K562 (cell line): ENCODE data around the gene COPE. TPM values are rescaled to one million over a fixed set of nuclear protein-coding genes. Genes with fewer than 3 reads are reported as not detected.

ENCODE experiments used
- ATAC-seq: fragments of 200-7000 bp; cut with Tn5 transposase; 3 replicates; pipeline ENCODE4 v1.9.1; 2020; ENCODE audit warnings: moderate library complexity
- BruUV-seq: library from RNA; stranded (reverse); fragments of 400-500 nt; replicated peaks from 2 replicates; lab custom pipeline; 2021; lab: Mats Ljungman, UMichigan
- CTCF ChIA-PET: fragments of 300-600 bp; formaldehyde crosslinking; extraction: SDS; loops from one replicate; lab custom pipeline; 2021; ENCODE audit warnings: low intra/inter-chr PET ratio; lab: Yijun Ruan, JAX
- POLR2A ChIA-PET: fragments of 300-600, 350-650 bp; sonication (Branson Sonifier 250); formaldehyde crosslinking; extraction: SDS; loops from one replicate; lab custom pipeline; 2021; ENCODE audit warnings: antibody characterized with exemption, inconsistent platforms; lab: Yijun Ruan, JAX
- DNase-seq, 4 experiments: peaks; one replicate each; pipeline versions ENCODE4 v3.0.0 to v3.0.0-alpha.2; 2011 to 2018; ENCODE audit warnings: low spot score in 3 of 4, mixed read lengths in 3 of 4; ENCODE audit errors: extremely low read depth in 1 of 4
- FAIRE-seq: peaks from 2 replicates; lab custom pipeline; 2011; peaks lifted over from hg19 to GRCh38; lab: Jason Lieb, UNC
- H2AFZ ChIP-seq: 2 replicates; pipeline ENCODE4 v1.6.0; 2011; ENCODE audit warnings: low read depth, low read length, control low read depth, inconsistent platforms
- H3K27ac ChIP-seq: fragments of 200-600 bp; 3 replicates; pipeline ENCODE4 v1.8.0; 2011; ENCODE audit warnings: low read depth, mild to moderate bottlenecking, control low read depth, inconsistent platforms, low read length, moderate library complexity, mixed read lengths; ENCODE audit errors: extremely low read depth
- H3K27me3 ChIP-seq, 2 experiments: fragments of 300-600 bp in 1 of 2; 2 replicates in 1 of 2; 3 replicates in 1 of 2; pipeline versions ENCODE4 v1.6.0 to v1.8.0; 2011; ENCODE audit warnings: inconsistent platforms in 2 of 2, low read length in 2 of 2, mild to moderate bottlenecking in 1 of 2, mixed read lengths in 1 of 2, moderate library complexity in 1 of 2; ENCODE audit not compliant: control insufficient read depth in 2 of 2, insufficient read depth in 2 of 2
- H3K36me3 ChIP-seq: fragments of 300-600 bp; 3 replicates; pipeline ENCODE4 v1.8.0; 2011; ENCODE audit warnings: mild to moderate bottlenecking, low read length, inconsistent platforms; ENCODE audit not compliant: control insufficient read depth, insufficient read depth
- H3K4me1 ChIP-seq, 2 experiments: fragments of 200-600 bp in 1 of 2; replicated peaks in 1 of 2; 2 replicates in 1 of 2; 3 replicates in 1 of 2; pipeline versions ENCODE4 v1.5.1 to v1.8.0; 2011; ENCODE audit warnings: inconsistent platforms in 2 of 2, low read length in 2 of 2, mild to moderate bottlenecking in 1 of 2, mixed read lengths in 1 of 2, moderate library complexity in 1 of 2; ENCODE audit not compliant: control insufficient read depth in 2 of 2, insufficient read depth in 2 of 2
- H3K4me2 ChIP-seq: 2 replicates; pipeline ENCODE4 v1.6.1; 2011; ENCODE audit warnings: low read length, control low read depth, inconsistent platforms, mixed read lengths; ENCODE audit not compliant: insufficient read depth
- H3K4me3 ChIP-seq: fragments of 200-600 bp; sonication (generic), shearing (Covaris generic); 2 replicates; pipeline ENCODE4 v1.5.1; 2016; ENCODE audit warnings: control low read depth, inconsistent platforms
- H3K79me2 ChIP-seq: fragments of 200-600 bp; 3 replicates; pipeline ENCODE4 v1.8.0; 2011; ENCODE audit warnings: low read length, inconsistent platforms; ENCODE audit not compliant: control insufficient read depth, insufficient read depth
- H3K9ac ChIP-seq, 2 experiments: 2 replicates each; pipeline versions ENCODE4 v1.6.0 to v1.6.1; 2011; ENCODE audit warnings: low read depth in 2 of 2, low read length in 2 of 2, control low read depth in 1 of 2, inconsistent platforms in 1 of 2, mild to moderate bottlenecking in 1 of 2, mixed read lengths in 1 of 2; ENCODE audit not compliant: insufficient read depth in 1 of 2
- H3K9me1 ChIP-seq: one replicate; pipeline ENCODE4 v1.6.0; 2011; ENCODE audit warnings: inconsistent platforms, mild to moderate bottlenecking, low read length, moderate library complexity; ENCODE audit not compliant: control insufficient read depth, insufficient read depth
- H3K9me3 ChIP-seq: replicated peaks from 2 replicates; pipeline ENCODE4 v1.5.1; 2011; ENCODE audit warnings: low read depth, low read length, inconsistent platforms; ENCODE audit not compliant: control insufficient read depth, insufficient read depth
- H4K20me1 ChIP-seq: replicated peaks from 2 replicates; pipeline ENCODE4 v1.6.1; 2011; ENCODE audit warnings: low read length, inconsistent platforms, mixed read lengths; ENCODE audit not compliant: control insufficient read depth, insufficient read depth
- HNRNPUL1 ChIP-seq: fragments of 200-400 bp; formaldehyde crosslinking; IDR thresholded peaks from 2 replicates; pipeline ENCODE4 v1.6.1; 2017; ENCODE audit warnings: low read length
- POLR2B ChIP-seq: fragments of 450-650 bp; IDR thresholded peaks from 2 replicates; pipeline ENCODE4 v1.6.1; 2018; ENCODE audit warnings: low read depth; ENCODE audit not compliant: partially characterized antibody
- ZNF121 ChIP-seq: sonication (generic); formaldehyde crosslinking; conservative IDR thresholded peaks from 2 replicates; pipeline ENCODE4 v1.8.0; 2022; ENCODE audit warnings: missing genetic modification reagents
- WGBS: fragments of 100-300 bp; shearing (Covaris generic); methylation state at CpG from one replicate; pipeline ENCODE4 v1.1.6; 2016; ENCODE audit warnings: low coverage, mixed read lengths; ENCODE audit not compliant: insufficient coverage; ENCODE audit errors: missing lambda C conversion rate; 5-methylcytosine and 5-hydroxymethylcytosine counted together
- in situ Hi-C: fragments of 300-500 bp; cut with MboI; formaldehyde crosslinking; loops from 4 replicates; pipeline ENCODE4 v1.15.0; 2018; ENCODE audit warnings: inconsistent platforms, mixed read lengths
- intact Hi-C: fragments of 100-400 bp; cut with micrococcal nuclease; formaldehyde crosslinking; loops from 2 replicates; pipeline ENCODE4 v1.14.2; 2022
- polyA plus RNA-seq, 8 experiments: library from polyadenylated mRNA; depleted of rRNA in 4 of 8; stranded (reverse) in 5 of 8; unstranded in 3 of 8; fragments of >200 nt; fragmentation: Nextera tagmentation in 2 of 8; fragmentation: Illumina TruSeq in 1 of 8; extraction: Ambion mirVana in 2 of 8; extraction: Trizol in 1 of 8; gene quantifications; 2 replicates each; pipeline versions ENCODE4 v1.2.1 to v1.2.3, GENCODE V29; 2011 to 2014; ENCODE audit warnings: inconsistent platforms in 1 of 8, missing spikeins in 1 of 8
- total RNA-seq, 7 experiments: library from RNA; depleted of rRNA in 6 of 7; stranded (reverse); fragments of >200 nt in 6 of 7; fragmentation: Illumina TruSeq in 2 of 7; extraction: Trizol in 2 of 7; gene quantifications; 2 replicates each; pipeline versions ENCODE4 v1.2.1 to v1.2.3, GENCODE V29; 2011 to 2021; ENCODE audit warnings: low replicate concordance in 1 of 7
- TF ChIP-seq, protein P1 (sequence below), 2 experiments: fragments of 200-800 bp in 1 of 2; sonication (Bioruptor generic) in 1 of 2; sonication (generic) in 1 of 2; formaldehyde crosslinking in 1 of 2; IDR thresholded peaks in 1 of 2; conservative IDR thresholded peaks in 1 of 2; 2 replicates each; pipeline versions ENCODE4 v1.5.0 to v1.6.1; 2016 to 2020; ENCODE audit warnings: missing compliant biosample characterization in 1 of 2, missing genetic modification characterization in 1 of 2, missing genetic modification reagents in 1 of 2
- TF ChIP-seq, protein P2 (sequence below): sonication (generic); formaldehyde crosslinking; IDR thresholded peaks from 2 replicates; pipeline ENCODE4 v1.8.1; 2023; ENCODE audit warnings: mild to moderate bottlenecking, missing genetic modification reagents

Gene COPE
- total and polyA plus RNA-seq, 9 of the 15 experiments (the other 6 are each of a cell fraction or from before 2014, with no cell fraction given): 5.8 to 273 (median 147) TPM

DNA sequence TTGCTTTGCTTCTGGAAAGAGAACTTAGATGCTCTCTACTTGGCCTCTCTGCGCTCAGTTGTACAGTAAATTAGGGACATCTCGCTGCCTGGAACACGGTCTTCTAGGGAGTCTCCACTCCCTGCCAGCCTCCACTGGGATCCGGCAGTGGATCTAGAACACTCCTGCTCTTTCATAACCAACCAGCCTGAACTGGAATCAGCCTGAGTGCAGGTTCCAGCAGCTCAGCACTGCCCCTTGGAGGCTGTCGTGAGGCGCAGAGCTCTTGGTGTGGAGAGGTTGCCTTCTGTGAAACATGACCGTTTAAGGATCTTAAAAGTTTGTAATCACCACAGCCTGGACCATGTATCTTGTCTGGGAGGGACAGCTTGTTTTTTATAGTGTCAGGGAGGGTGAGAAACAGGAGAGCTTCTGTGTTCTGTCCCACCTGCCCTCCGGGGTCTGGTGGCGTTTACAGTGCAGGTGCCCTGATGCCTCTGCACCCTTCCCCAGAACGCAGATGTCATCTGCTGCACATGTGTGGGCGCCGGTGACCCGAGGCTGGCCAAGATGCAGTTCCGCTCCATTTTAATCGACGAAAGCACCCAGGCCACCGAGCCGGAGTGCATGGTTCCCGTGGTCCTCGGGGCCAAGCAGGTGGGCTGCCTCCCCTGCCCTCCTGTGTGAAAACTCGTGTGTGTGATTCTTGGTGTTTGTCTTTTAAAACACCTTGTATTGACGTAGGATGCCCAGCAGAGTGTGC, 62.6 kb downstream of the COPE start (continued):
- TF ChIP-seq, protein P1, sequence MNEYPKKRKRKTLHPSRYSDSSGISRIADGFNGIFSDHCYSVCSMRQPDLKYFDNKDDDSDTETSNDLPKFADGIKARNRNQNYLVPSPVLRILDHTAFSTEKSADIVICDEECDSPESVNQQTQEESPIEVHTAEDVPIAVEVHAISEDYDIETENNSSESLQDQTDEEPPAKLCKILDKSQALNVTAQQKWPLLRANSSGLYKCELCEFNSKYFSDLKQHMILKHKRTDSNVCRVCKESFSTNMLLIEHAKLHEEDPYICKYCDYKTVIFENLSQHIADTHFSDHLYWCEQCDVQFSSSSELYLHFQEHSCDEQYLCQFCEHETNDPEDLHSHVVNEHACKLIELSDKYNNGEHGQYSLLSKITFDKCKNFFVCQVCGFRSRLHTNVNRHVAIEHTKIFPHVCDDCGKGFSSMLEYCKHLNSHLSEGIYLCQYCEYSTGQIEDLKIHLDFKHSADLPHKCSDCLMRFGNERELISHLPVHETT (CRISPR knock-in tag; conservative IDR thresholded peaks at IDR 0.05 in 1 of 2, IDR thresholded peaks at IDR 0.05 in 1 of 2): no peak

DNA sequence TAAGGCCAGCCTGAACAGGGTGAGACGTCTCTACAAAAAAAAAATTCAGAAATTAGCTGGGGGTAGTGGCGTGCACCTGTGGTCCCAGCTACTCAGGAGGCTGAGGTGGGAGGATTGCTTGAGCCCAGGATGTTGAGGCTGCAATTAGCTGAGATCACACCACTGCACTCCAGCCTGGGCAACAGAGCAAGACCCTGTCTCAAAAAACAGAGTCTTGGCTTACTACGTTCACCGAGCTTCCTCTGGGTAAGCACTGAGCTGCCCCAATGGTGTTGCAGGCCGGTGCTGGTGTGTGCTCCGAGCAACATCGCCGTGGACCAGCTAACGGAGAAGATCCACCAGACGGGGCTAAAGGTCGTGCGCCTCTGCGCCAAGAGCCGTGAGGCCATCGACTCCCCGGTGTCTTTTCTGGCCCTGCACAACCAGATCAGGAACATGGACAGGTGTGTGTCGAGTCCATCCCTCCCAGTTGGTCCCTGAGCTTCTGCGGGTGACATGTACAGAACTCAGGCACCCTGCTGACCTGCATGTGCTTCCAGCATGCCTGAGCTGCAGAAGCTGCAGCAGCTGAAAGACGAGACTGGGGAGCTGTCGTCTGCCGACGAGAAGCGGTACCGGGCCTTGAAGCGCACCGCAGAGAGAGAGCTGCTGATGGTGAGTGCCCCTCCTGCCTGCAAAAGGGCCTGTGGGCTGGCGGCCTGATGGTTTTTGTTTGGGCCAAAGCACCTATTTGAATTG, 63.4 kb downstream of the COPE start:
- FAIRE-seq (no peak), ATAC-seq (no peak), DNase-seq (no peak)
- TF ChIP-seq, protein P2, sequence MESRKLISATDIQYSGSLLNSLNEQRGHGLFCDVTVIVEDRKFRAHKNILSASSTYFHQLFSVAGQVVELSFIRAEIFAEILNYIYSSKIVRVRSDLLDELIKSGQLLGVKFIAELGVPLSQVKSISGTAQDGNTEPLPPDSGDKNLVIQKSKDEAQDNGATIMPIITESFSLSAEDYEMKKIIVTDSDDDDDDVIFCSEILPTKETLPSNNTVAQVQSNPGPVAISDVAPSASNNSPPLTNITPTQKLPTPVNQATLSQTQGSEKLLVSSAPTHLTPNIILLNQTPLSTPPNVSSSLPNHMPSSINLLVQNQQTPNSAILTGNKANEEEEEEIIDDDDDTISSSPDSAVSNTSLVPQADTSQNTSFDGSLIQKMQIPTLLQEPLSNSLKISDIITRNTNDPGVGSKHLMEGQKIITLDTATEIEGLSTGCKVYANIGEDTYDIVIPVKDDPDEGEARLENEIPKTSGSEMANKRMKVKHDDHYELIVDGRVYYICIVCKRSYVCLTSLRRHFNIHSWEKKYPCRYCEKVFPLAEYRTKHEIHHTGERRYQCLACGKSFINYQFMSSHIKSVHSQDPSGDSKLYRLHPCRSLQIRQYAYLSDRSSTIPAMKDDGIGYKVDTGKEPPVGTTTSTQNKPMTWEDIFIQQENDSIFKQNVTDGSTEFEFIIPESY: 0 out of 2 replicates have a peak, but pooled peaks have one; percentile 23
- peak; percentile 17 for TF ChIP-seq POLR2B
- TF ChIP-seq HNRNPUL1: no peak
- peak; percentile 58 for TF ChIP-seq ZNF121 (CRISPR knock-in tag)
- BruUV-seq: no TSS peak
- Histone ChIP-seq H4K20me1 (peaks cover 7% of the 10 kb centered on the region; the same call in 1 of the 2 replicates), H3K9me1 (peaks cover 3% of the 10 kb centered on the region), H3K36me3 (peaks cover 99% of the 10 kb centered on the region; the same call in 2 of the 3 replicates), H3K9me3 (no peaks in the 10 kb centered on the region), H3K4me3 (no peak overlapping the region), H2AFZ (no peak overlapping the region), H3K79me2 (no peaks in the 10 kb centered on the region), H3K4me1 (peaks cover 0 to 25% of the 10 kb centered on the region in 2 experiments; a peak in 1 of 5 replicates), H3K9ac (no peak overlapping the region), H3K27me3 (no peaks in the 10 kb centered on the region), H3K27ac (no peak overlapping the region), H3K4me2 (no peak overlapping the region)
- WGBS: 93% methylated on average over 18 of the region's 27 CpGs
- CTCF ChIA-PET: no interaction called here
- in situ Hi-C loops: no loop called here
- POLR2A ChIA-PET: interaction anchor here (0.6 to 2.4 kb wide), 6 partner anchors 10 to 376 kb away, joined by 3 to 12 read pairs (median 4); no protein-coding TSS in a partner anchor
- intact Hi-C loops: no loop called here
